GM06990 (cell line): ENCODE measurements around the gene SNAPC2.

Experiments
- DNase-seq: peaks from one replicate; pipeline ENCODE4 v3.0.0-alpha.2; 2011; ENCODE audit not compliant: insufficient read length; ENCODE audit errors: extremely low read depth
- H3K27me3 ChIP-seq: replicated peaks from 2 replicates; pipeline ENCODE4 v1.6.0; 2011; ENCODE audit warnings: low read length; ENCODE audit not compliant: control insufficient read depth, insufficient read depth
- H3K36me3 ChIP-seq: 2 replicates; pipeline ENCODE4 v1.5.1; 2011; ENCODE audit warnings: low read length; ENCODE audit not compliant: control insufficient read depth, insufficient read depth
- H3K4me3 ChIP-seq: replicated peaks from 2 replicates; pipeline ENCODE4 v1.5.1; 2011; ENCODE audit warnings: low read depth, mild to moderate bottlenecking, control low read depth, low read length
- TF ChIP-seq, protein P1 (sequence below): IDR thresholded peaks from 2 replicates; pipeline ENCODE4 v1.5.1; 2011; ENCODE audit warnings: low read length, control low read depth, mild to moderate bottlenecking, inconsistent platforms; ENCODE audit not compliant: insufficient read depth, poor library complexity, severe bottlenecking

Gene SNAPC2

GRCh38 chr19:7919610-7920518 is at the start of gene SNAPC2:
SNAPC2 (plus strand) TSS chr19:7920338; CDS start chr19:7920367, 29 bp downstream.
- H3K27me3 ChIP-seq = no peaks in the 10 kb centered on the region; the same call in none of the 2 replicates
- TF ChIP-seq, protein P1, sequence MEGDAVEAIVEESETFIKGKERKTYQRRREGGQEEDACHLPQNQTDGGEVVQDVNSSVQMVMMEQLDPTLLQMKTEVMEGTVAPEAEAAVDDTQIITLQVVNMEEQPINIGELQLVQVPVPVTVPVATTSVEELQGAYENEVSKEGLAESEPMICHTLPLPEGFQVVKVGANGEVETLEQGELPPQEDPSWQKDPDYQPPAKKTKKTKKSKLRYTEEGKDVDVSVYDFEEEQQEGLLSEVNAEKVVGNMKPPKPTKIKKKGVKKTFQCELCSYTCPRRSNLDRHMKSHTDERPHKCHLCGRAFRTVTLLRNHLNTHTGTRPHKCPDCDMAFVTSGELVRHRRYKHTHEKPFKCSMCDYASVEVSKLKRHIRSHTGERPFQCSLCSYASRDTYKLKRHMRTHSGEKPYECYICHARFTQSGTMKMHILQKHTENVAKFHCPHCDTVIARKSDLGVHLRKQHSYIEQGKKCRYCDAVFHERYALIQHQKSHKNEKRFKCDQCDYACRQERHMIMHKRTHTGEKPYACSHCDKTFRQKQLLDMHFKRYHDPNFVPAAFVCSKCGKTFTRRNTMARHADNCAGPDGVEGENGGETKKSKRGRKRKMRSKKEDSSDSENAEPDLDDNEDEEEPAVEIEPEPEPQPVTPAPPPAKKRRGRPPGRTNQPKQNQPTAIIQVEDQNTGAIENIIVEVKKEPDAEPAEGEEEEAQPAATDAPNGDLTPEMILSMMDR = no peak
- H3K36me3 ChIP-seq = peaks cover 5% of the 10 kb centered on the region
- peak; percentile 97 for DNase-seq
- peak within 1 kb of the TSS; percentile 80 for H3K4me3 ChIP-seq

GRCh38 chr19:7870571-7871436 is 49.3 kb upstream of the SNAPC2 start:
- TF ChIP-seq, protein P1 = no peak
- Histone ChIP-seq H3K27me3 (no peaks in the 10 kb centered on the region; the same call in 1 of the 2 replicates), H3K4me3 (no peak overlapping the region), H3K36me3 (no peaks in the 10 kb centered on the region)
- DNase-seq = peak; percentile 83

- Histone ChIP-seq H3K4me3 (peak overlapping the region; percentile 25; the same call in 1 of the 2 replicates), H3K27me3 (no peaks in the 10 kb centered on the region; the same call in 1 of the 2 replicates), H3K36me3 (no peaks in the 10 kb centered on the region)
- TF ChIP-seq, protein P1 = no peak
- DNase-seq = peak; percentile 86
Measured at GRCh38 chr19:7871437-7872305, 48.5 kb upstream of the SNAPC2 start.

- H3K27me3 ChIP-seq = no peaks in the 10 kb centered on the region; the same call in 1 of the 2 replicates
- TF ChIP-seq, protein P1 = no peak
- DNase-seq = no peak
- H3K36me3 ChIP-seq = no peaks in the 10 kb centered on the region
- no peak overlapping the region for H3K4me3 ChIP-seq
Measured at GRCh38 chr19:7872306-7873204, 47.6 kb upstream of the SNAPC2 start.
